WTC11 (cell line): ENCODE measurements around the gene FAM151A.

Experiments used
- GABPB1 ChIP-seq: sonication (generic); formaldehyde crosslinking; IDR thresholded peaks from 2 replicates; pipeline ENCODE4 v1.8.1; 2023; ENCODE audit warnings: mild to moderate bottlenecking, missing genetic modification reagents
- JUN ChIP-seq: sonication (generic); formaldehyde crosslinking; IDR thresholded peaks from 2 replicates; pipeline ENCODE4 v1.8.0; 2023; ENCODE audit warnings: mild to moderate bottlenecking, missing genetic modification reagents
- SP1 ChIP-seq: sonication (generic); formaldehyde crosslinking; conservative IDR thresholded peaks from 2 replicates; pipeline ENCODE4 v1.8.1; 2022; ENCODE audit warnings: missing genetic modification reagents
- ZNF121 ChIP-seq: sonication (generic); formaldehyde crosslinking; IDR thresholded peaks from 2 replicates; pipeline ENCODE4 v1.8.0; 2023; ENCODE audit warnings: missing genetic modification reagents
- TF ChIP-seq, protein P1 (sequence below): sonication (generic); formaldehyde crosslinking; IDR thresholded peaks from 2 replicates; pipeline ENCODE4 v1.8.1; 2023; ENCODE audit warnings: mild to moderate bottlenecking, missing genetic modification reagents, borderline replicate concordance
- TF ChIP-seq, protein P2 (sequence below): fragments of 200-600 bp; IDR thresholded peaks from 2 replicates; pipeline ENCODE4 v1.8.0; 2022; ENCODE audit warnings: antibody characterized with exemption
- TF ChIP-seq, protein P3 (sequence below): sonication (generic); formaldehyde crosslinking; conservative IDR thresholded peaks from 2 replicates; pipeline ENCODE4 v1.8.1; 2023; ENCODE audit warnings: mild to moderate bottlenecking, low read depth, missing genetic modification reagents, moderate library complexity
- TF ChIP-seq, protein P4 (sequence below): sonication (generic); formaldehyde crosslinking; IDR thresholded peaks from 2 replicates; pipeline ENCODE4 v1.8.0; 2022; ENCODE audit warnings: mild to moderate bottlenecking, missing genetic modification reagents
- TF ChIP-seq, protein P5 (sequence below): fragments of 250-450 bp; sonication (Bioruptor Pico); IDR thresholded peaks from 2 replicates; pipeline ENCODE4 v1.8.0; 2021; ENCODE audit warnings: mild to moderate bottlenecking
- TF ChIP-seq, protein P6 (sequence below): sonication (generic); formaldehyde crosslinking; IDR thresholded peaks from 2 replicates; pipeline ENCODE4 v1.8.1; 2022; ENCODE audit warnings: low read depth, mild to moderate bottlenecking, moderate library complexity, missing genetic modification reagents, borderline replicate concordance
- TF ChIP-seq, protein P7 (sequence below): sonication (generic); formaldehyde crosslinking; IDR thresholded peaks from 2 replicates; pipeline ENCODE4 v1.8.1; 2023; ENCODE audit warnings: mild to moderate bottlenecking, missing genetic modification reagents, moderate library complexity
- TF ChIP-seq, protein P8 (sequence below): sonication (generic); formaldehyde crosslinking; IDR thresholded peaks from 2 replicates; pipeline ENCODE4 v1.8.0; 2022; ENCODE audit warnings: mild to moderate bottlenecking, missing genetic modification reagents

DNA sequence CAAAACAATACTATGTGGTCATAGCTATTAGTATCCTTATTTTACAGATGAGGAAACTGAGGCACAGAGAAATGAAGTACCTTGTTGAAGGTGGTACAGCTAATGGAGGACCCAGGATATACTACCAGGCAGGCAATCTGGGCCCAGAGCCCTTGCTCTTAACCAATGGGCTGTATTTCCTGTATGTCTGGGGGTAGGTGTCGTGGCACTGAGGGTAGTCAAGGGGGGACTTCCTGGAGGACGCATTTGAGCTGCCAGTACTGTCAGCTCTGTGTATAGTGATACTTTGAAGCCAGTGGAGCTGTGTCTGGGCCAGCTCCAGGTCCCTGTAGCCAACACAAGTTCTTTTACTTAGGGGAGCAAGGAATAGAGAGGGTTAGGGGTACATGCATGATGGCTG is 34.9 kb downstream of the FAM151A start:
- TF ChIP-seq ZNF121 (CRISPR knock-in tag) (no peak), SP1 (CRISPR knock-in tag) (no peak), JUN (CRISPR knock-in tag) (no peak), GABPB1 (CRISPR knock-in tag) (no peak)
- TF ChIP-seq, protein P1, sequence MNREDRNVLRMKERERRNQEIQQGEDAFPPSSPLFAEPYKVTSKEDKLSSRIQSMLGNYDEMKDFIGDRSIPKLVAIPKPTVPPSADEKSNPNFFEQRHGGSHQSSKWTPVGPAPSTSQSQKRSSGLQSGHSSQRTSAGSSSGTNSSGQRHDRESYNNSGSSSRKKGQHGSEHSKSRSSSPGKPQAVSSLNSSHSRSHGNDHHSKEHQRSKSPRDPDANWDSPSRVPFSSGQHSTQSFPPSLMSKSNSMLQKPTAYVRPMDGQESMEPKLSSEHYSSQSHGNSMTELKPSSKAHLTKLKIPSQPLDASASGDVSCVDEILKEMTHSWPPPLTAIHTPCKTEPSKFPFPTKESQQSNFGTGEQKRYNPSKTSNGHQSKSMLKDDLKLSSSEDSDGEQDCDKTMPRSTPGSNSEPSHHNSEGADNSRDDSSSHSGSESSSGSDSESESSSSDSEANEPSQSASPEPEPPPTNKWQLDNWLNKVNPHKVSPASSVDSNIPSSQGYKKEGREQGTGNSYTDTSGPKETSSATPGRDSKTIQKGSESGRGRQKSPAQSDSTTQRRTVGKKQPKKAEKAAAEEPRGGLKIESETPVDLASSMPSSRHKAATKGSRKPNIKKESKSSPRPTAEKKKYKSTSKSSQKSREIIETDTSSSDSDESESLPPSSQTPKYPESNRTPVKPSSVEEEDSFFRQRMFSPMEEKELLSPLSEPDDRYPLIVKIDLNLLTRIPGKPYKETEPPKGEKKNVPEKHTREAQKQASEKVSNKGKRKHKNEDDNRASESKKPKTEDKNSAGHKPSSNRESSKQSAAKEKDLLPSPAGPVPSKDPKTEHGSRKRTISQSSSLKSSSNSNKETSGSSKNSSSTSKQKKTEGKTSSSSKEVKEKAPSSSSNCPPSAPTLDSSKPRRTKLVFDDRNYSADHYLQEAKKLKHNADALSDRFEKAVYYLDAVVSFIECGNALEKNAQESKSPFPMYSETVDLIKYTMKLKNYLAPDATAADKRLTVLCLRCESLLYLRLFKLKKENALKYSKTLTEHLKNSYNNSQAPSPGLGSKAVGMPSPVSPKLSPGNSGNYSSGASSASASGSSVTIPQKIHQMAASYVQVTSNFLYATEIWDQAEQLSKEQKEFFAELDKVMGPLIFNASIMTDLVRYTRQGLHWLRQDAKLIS (CRISPR knock-in tag): no peak
- TF ChIP-seq, protein P2, sequence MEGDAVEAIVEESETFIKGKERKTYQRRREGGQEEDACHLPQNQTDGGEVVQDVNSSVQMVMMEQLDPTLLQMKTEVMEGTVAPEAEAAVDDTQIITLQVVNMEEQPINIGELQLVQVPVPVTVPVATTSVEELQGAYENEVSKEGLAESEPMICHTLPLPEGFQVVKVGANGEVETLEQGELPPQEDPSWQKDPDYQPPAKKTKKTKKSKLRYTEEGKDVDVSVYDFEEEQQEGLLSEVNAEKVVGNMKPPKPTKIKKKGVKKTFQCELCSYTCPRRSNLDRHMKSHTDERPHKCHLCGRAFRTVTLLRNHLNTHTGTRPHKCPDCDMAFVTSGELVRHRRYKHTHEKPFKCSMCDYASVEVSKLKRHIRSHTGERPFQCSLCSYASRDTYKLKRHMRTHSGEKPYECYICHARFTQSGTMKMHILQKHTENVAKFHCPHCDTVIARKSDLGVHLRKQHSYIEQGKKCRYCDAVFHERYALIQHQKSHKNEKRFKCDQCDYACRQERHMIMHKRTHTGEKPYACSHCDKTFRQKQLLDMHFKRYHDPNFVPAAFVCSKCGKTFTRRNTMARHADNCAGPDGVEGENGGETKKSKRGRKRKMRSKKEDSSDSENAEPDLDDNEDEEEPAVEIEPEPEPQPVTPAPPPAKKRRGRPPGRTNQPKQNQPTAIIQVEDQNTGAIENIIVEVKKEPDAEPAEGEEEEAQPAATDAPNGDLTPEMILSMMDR: no peak
- TF ChIP-seq, protein P3, sequence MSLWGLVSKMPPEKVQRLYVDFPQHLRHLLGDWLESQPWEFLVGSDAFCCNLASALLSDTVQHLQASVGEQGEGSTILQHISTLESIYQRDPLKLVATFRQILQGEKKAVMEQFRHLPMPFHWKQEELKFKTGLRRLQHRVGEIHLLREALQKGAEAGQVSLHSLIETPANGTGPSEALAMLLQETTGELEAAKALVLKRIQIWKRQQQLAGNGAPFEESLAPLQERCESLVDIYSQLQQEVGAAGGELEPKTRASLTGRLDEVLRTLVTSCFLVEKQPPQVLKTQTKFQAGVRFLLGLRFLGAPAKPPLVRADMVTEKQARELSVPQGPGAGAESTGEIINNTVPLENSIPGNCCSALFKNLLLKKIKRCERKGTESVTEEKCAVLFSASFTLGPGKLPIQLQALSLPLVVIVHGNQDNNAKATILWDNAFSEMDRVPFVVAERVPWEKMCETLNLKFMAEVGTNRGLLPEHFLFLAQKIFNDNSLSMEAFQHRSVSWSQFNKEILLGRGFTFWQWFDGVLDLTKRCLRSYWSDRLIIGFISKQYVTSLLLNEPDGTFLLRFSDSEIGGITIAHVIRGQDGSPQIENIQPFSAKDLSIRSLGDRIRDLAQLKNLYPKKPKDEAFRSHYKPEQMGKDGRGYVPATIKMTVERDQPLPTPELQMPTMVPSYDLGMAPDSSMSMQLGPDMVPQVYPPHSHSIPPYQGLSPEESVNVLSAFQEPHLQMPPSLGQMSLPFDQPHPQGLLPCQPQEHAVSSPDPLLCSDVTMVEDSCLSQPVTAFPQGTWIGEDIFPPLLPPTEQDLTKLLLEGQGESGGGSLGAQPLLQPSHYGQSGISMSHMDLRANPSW: no peak
- TF ChIP-seq, protein P4, sequence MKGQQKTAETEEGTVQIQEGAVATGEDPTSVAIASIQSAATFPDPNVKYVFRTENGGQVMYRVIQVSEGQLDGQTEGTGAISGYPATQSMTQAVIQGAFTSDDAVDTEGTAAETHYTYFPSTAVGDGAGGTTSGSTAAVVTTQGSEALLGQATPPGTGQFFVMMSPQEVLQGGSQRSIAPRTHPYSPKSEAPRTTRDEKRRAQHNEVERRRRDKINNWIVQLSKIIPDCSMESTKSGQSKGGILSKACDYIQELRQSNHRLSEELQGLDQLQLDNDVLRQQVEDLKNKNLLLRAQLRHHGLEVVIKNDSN (CRISPR knock-in tag): no peak
- TF ChIP-seq, protein P5, sequence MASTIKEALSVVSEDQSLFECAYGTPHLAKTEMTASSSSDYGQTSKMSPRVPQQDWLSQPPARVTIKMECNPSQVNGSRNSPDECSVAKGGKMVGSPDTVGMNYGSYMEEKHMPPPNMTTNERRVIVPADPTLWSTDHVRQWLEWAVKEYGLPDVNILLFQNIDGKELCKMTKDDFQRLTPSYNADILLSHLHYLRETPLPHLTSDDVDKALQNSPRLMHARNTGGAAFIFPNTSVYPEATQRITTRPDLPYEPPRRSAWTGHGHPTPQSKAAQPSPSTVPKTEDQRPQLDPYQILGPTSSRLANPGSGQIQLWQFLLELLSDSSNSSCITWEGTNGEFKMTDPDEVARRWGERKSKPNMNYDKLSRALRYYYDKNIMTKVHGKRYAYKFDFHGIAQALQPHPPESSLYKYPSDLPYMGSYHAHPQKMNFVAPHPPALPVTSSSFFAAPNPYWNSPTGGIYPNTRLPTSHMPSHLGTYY: no peak
- TF ChIP-seq, protein P6, sequence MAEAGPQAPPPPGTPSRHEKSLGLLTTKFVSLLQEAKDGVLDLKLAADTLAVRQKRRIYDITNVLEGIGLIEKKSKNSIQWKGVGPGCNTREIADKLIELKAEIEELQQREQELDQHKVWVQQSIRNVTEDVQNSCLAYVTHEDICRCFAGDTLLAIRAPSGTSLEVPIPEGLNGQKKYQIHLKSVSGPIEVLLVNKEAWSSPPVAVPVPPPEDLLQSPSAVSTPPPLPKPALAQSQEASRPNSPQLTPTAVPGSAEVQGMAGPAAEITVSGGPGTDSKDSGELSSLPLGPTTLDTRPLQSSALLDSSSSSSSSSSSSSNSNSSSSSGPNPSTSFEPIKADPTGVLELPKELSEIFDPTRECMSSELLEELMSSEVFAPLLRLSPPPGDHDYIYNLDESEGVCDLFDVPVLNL (CRISPR knock-in tag): no peak
- TF ChIP-seq, protein P7, sequence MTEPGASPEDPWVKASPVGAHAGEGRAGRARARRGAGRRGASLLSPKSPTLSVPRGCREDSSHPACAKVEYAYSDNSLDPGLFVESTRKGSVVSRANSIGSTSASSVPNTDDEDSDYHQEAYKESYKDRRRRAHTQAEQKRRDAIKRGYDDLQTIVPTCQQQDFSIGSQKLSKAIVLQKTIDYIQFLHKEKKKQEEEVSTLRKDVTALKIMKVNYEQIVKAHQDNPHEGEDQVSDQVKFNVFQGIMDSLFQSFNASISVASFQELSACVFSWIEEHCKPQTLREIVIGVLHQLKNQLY: no peak
- TF ChIP-seq, protein P8, sequence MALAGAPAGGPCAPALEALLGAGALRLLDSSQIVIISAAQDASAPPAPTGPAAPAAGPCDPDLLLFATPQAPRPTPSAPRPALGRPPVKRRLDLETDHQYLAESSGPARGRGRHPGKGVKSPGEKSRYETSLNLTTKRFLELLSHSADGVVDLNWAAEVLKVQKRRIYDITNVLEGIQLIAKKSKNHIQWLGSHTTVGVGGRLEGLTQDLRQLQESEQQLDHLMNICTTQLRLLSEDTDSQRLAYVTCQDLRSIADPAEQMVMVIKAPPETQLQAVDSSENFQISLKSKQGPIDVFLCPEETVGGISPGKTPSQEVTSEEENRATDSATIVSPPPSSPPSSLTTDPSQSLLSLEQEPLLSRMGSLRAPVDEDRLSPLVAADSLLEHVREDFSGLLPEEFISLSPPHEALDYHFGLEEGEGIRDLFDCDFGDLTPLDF (CRISPR knock-in tag): no peak
